ENCODE data around the gene MAPRE2.

Gene MAPRE2

DNA sequence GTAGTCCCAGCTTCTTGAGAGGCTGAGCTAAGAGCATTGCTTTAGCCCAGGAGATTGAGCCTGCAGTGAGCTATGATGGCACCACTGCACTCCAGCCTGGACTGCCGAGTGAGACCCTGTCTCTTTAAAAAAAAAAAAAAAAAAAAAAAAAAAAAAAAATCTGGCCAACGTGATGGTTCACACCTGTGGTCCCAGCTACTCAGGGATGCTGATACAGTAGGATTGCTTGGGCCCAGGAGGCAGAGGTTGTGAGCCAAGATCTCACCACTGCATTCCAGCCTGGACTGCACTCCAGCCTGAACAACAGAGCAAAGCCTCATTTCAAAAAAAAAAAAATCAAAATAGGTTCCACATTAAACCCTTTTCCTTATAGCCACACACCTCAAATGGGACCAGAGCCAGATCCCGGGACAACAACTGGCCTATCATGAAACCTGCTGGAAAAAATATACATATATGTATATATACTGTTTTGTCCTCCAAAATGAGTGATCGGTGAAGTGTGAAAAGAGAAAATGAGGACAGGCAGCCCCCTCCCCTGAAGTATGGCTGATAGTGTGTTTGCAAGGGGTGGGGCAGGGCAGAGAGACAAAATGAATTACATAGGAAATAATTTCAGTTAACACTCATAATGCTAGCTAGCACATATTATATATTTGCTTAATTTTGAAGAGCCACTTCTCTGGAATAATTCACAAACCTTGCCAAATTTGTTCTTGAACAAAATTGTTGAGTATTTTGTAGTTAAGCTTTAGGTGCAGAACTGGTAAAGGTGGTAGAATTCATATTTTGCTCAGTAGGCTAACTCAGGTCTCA is 22.9 kb downstream of the MAPRE2 start:
- DNase-seq, result no peak

DNA sequence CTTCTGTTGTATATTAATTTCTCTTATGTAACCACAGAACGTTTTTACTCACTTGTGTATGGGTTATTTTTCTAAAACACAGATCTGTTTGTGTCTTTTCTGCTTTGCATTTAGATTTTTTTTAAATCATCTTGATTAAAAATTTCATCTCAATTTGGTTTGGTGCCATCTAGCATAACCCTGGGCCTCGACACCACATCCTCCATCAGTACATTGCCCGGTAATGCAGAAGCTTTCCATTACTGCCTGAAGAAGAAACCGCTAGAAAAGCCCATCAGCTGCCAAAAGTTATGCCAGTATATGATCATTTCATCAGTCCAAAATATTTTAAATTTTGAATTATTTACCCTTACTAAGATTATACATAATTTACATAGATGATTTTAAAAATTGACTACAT is 26.2 kb downstream of the MAPRE2 start:
- DNase-seq, result no peak

DNA sequence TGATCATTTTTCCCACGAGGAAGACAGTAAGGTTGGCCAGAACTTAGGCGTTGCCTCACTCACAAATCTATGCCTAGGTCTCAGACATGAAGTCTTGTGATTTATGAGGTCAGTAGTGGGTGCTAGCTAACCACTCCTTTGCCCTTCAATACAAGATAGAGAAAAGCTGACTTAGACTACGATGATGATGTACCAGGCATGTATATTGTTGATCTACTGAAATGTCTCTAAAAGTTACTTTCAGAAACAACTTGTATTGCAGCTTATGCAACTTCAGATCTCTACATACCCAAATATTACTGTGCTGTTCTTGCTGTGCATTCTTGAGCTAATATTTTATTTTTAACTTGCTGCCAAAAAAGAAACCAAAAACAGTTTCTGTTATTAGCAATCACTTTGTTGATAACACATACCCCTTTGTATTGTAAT is 30.6 kb downstream of the MAPRE2 start:
- no peak for DNase-seq

DNA sequence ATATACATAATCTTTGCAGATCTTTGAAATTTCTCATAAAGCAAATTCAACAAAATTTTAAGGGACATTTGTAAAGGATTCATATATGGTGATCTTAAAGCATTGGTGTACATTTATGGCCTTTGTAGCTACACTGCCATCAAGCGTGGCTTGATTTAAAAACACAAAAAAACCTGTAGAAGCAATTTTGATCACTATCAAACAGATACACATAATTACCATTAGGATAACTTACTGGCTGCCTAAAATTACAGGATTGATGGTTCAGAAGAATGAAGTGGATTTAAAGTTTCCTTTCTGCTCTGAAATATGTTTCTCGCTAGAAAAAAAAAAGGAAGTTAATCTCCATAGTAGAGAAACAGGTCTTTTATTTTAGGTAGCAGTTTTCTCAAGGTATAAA is 31.4 kb downstream of the MAPRE2 start:
- no peak for DNase-seq

DNA sequence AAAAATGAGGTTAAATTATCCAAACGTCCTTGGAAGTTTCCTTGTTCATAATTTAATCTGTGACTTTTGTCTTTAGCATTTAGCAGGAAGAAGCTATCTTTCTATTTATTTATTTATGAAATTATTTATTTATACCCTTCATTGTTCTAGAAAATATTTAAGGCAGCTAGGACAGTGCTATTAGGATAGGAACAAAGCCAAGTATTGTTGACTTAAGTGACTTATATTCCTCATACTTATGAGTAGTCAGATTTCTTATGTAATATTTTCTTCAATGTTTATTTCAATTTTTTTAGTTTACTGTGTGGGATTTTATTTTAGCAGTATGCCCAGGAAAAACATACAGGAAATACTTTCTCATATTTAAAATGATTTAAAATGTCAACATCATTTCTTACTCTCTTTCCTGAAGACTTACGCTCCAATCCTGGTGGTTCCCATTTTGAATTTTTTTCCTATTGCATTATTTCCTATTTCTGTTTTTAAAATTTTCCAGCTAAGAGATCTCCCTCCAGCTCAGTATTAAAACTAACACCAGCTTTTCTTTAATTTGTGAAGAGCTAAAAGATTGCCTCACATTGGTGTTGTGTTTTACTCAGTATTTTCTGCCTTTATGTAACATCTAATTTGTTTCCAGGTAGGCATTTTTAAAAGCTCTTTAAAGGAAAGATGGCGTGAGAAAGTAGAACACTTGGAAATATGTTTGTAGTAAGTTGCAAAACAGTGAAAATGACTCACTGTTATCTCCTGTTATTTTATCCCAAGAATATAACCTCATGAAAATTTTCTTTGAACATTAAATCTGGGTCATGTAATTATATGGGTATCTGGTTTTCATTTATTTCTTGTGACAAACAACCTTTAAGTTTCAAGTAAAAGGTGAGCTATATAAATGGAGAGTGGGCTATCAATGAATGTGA is 32.2 kb downstream of the MAPRE2 start:
- no peak for DNase-seq

DNA sequence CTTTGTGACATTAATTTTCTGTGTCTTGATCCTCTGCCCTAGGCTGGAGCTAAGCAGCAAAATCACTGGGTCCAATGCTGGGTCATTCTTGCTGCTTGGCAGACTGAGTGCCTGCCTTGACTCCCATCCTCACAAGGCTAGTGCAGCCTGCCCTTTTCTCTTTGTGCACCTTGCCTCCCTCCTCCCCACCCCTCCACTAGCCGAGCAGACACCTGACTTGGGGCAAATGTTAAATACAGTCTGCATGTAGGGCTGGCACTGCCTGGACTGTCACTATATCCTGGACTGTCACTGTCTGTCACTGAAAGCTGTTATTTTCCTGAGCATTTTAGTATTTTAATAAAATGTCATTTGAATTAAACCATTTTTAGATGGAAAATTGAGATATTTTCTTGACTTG is 33.4 kb downstream of the MAPRE2 start:
- DNase-seq, result no peak

DNA sequence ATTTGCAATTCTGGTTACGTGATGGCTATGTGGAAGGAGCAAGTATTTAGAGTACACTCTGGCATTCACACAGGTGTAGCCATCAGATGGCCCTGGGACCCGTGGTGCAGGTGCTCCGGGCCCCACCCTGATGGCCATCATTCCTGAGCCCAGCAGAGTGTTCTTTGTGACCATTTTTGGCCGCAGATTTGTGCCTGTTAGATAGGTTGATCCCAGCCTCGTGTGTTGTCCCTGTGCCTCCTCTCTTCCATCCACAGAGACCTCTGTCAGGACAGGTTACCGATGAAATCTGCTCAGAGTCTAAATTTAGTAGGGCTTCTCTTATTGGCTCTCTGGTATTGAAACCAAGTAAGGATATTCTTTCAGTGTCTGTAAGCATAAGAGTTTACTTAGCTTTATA is 33.9 kb downstream of the MAPRE2 start:
- no peak for DNase-seq

DNA sequence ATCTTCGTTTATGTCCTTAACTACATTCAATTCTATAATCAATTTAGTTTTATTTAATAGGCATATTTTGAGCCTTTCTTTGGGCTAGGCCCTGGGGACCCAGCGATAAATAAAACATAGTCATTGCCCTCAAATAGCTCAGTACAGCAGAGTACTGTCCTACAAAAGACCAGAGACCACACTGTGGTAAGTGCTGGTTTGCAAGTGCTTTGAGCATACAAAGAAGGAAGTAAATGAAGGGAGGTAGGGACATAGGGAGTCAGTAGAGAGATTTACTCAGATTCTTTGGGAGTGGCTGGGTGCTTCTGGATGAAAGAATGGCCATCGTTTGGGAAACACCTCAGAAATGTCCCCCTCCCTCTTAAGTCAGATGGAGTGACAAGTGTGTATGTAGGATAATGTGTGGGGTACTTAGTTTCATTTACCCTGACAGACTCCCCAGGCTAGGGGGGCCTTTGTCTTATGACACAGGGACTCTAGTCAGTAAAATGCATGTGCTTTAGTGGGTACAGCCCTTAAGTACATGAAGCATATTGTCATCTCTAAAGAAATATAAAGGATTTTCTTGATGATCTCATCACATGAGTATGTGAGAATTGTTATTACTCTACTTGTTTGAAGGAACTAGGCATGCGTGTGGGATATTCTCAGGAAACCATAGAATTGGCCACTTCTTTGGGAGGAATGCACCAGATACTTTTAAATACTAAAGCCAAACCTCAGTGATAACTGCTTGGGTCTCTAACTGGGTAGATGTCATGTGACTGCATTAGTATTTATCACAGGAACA is 35.1 kb downstream of the MAPRE2 start:
- no peak for DNase-seq

DNA sequence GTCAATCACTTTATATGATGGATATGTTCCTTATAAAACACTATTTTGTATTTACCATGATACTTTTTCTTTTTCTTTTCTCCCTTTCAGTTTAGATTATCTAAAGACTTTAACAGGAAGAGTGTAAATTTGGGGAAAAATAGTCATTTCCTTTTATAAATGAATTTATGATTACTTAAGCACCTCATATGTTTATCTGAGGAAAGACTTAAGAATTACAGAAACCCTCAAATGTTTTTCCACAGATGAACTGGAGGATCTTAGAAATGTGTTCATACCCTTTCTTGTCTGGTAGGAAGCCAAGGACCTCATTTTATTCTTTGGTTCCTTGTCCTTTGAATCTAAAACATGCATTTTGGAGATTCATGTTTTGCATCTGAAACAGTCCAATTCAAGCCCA is 36.7 kb downstream of the MAPRE2 start:
- DNase-seq, result no peak

DNA sequence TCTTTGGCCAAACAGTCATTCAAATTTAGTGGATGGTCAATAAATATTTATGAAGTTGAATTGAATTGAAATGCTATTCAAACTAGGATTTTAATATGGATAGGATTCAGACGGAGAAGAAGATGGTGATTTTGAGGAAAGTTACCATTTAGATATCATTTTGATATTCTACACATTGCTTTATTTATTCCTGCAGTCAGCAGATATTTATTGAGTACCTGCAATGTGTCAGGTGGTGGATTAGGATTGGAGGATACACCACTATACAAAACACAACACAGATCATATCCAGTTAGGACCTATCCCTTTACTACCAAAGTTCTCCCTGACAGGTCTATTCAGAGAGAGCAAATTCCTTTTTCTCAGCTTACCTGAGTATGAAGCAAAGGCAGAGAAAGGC is 38.8 kb downstream of the MAPRE2 start:
- no peak for DNase-seq

DNA sequence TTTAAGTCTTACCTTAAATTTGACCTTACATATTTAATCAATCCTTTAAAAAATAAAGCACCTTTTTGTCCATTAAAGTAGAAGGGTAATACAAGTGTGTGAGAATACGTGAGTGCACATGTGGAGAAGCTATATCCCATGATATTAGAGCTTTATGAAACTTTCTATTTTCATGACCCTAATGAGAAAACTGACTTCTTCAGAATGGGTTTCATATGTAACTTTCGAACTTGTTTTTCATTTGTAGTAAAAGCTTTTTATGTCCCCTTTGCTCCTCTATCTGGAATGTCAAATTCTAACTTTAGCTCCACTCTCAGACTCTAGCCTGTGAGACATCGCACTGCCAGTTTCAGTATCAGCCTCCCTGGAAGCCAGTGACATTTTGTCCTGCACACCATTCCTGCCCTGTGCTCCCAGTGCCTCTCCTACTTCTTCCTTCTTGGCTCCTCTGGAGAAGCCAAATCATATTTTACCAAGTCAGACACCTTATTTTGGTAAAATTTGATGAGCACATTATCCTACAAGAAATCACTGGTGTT is 42.0 kb downstream of the MAPRE2 start:
- DNase-seq, result no peak

DNA sequence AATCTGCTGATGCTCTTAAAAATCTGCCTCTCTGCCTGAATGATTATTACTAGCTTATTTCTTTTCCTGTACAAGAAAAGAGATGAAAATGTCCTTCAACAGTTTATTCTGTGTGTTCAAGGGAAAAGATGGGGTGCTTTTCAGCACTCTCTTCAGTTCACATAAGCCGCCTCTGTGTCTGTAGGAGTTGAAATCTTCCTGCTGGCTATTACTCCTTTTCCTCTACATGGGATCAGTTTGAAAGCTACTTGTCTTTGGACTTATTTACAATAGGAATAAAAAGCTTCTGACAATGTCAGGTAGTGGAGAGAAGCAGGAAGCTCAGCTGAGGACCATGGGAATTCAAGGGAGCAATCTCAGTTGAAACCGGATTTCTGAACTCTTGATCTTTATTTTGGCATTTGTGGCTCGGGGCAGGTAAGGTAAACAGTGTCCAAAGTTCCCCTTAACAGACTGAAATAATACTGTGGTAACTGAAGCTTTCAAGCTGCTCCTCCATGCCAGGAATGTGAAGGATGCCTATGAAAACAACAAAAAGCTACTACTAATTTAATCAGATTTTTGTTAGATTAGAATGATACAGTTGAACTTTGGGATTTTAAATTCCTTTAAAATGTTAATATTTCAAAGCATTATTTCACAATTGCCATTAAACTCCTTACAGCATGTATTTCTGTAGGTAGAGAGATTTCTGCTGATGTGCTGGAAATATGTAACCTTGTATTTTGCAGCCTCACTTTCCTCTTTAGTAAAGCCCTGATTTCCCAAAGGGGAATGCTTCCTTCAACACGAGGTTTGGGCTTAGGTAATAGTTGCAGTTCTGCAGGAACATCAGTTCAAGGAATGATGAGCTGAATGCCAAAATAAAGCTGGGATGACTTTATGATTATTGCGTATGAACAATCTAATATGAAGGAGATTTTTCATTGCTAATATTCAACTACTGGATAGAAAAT is 43.6 kb downstream of the MAPRE2 start:
- DNase-seq, result no peak

DNA sequence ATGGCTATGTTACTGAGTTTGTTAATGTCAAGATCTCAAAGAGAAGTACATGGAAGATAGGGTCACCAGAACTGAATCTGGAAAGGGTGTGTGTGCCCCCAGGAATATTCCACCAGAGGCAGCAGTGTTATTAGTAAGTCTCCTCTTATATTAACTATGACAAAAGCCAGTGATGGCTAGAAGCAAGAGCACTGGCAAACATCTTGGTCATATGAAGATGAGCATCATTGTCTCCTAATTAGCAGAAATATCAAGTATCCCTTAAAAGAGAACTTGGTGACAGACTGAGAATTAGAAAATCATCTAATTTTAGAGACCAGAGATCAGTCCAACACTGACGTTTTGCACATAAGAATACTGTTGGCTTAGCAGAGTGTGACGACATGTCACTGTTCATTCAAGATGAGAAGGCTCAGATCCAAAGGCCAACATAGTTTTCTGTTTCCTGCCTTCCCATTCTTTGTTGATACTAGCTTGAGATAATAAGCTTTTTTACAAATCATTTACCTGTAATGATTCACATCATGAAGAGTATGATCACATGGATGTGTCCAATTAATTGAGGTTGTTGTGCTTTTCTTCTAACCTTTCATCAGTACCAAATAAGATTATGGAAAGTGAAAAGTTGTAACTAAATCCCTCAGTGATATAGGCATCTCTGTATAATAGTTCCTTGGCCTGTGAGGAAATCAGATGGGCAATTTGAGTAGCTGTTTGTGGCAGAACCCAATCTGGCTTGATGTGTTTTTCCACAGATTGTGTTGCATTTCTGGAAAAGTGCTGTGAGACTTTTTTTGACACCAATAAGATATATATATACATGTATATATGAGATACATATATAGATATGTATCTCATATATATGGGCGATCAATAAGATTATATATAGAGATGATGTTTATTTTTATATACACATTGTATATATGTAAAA is 44.5 kb downstream of the MAPRE2 start:
- DNase-seq, result no peak

DNA sequence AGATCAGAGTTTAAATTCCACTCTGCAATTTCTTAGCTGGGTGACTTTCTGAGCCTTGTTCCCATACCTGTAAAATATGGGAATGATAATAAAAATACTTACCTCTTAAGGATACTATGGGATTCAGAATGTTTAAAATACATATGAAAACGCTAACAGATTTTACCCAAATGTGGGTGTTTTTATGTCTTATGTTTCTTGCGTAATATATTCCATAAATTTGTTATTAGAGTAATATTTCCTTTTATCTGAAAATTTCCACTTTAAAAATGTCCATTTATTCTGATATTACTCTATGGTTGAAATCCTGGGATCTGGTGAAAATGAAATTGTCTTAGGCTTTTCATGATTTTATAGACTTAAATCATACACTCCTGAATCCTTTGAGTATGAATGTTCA is 45.5 kb downstream of the MAPRE2 start:
- DNase-seq, result no peak

DNA sequence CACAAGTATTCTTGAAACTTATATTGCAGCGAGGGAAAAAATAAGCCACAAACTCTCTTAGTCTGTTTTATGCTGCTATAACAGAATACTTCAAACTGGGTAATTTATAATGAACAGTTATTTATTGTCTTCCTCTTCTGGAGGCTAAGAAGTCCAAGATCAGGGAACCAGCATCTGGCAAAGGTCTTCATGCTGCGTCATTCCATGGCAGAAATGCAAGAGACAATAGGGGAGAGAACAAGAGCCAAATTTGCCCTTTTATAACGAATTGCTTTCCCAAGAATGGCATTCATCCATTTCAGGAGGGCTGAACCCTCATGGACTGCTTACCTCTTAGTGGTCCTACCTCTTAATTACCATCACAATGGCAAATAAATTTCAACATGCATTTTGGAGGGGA is 46.5 kb downstream of the MAPRE2 start:
- no peak for DNase-seq

DNA sequence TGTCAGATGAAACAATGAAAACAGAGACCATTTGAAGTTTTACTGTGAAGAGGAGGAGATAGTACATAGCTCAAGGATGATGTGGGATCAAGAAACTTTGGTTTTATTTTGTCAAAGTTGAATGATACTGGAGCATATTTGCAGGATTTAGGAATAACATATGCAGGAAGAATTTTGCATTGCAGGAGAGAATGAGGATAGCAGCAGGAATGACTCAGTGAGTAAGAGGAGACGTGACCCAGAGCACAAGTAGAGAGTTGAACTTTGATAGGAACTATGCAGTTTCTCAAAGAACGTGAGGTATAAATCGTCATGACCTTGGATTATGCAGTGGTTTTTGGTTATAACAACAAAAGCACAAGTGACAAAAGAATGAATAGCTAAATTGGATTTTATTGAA is 47.7 kb downstream of the MAPRE2 start:
- DNase-seq, result no peak

DNA sequence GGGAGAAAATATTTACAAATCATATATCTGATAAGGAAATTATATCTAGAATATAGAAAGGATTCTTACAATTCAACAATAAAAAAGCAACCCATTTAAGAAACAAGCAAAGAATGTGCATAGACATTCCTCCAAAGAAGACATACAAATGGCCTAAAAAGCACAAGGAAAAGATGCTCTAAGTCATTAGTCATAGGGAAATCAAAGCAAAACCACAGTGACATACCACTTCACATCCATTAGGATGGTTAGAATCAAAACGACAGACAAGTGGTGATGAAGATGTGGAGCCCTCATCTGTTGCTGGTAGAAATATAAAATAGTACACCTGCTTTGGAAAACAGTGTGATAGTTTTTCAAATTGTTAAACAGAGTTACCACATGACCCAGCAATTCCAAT is 48.2 kb downstream of the MAPRE2 start:
- no peak for DNase-seq

DNA sequence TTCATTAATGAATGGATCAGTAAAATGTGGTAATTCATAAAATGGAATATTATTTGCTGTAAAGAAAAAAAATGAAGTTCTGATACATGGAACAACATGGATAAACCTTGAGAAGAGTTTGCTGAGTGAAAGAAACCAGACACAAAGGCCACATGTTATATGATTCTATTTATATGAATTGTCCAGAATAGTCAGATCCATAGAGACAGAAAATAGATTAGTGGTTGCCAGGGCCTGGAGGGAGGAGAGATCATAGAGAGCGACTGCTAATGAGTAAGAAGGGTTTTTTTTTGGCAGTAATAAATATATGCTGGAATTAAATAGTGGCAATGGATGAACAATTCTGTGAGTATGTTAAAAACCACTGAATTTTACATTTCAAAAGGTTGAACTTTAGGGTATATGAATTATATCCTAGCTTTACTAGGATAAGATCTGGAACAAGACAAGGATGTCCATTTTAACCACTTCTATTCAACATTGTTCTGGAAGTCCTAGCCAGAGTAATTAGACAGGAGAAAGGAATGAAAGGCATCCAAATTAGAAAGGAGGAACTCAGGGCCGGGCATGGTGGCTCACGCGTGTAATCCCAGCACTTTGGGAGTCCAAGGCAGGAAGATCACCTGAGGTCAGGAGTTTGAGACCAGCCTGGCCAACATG is 48.8 kb downstream of the MAPRE2 start:
- no peak for DNase-seq

DNA sequence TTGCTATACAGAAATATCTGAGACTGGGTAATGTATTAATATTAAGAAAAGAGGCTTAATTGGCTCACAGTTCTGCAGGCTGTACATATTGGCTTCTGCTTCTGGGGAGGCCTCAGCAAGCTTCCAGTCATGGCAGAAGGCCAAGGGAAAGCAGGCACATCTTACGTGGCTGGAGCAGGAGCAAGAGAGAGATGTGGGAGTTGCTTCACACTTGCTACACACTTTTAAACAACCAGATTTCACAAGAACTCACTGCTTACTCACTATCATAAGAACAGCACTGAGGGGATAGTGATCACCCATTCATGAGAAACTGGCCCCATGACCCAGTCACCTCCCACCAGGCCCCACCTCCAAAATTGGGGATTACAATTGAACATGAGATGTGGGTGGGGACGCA is 50.6 kb downstream of the MAPRE2 start:
- no peak for DNase-seq
